Measurements from ENCODE around the gene SLC22A8.

DNA sequence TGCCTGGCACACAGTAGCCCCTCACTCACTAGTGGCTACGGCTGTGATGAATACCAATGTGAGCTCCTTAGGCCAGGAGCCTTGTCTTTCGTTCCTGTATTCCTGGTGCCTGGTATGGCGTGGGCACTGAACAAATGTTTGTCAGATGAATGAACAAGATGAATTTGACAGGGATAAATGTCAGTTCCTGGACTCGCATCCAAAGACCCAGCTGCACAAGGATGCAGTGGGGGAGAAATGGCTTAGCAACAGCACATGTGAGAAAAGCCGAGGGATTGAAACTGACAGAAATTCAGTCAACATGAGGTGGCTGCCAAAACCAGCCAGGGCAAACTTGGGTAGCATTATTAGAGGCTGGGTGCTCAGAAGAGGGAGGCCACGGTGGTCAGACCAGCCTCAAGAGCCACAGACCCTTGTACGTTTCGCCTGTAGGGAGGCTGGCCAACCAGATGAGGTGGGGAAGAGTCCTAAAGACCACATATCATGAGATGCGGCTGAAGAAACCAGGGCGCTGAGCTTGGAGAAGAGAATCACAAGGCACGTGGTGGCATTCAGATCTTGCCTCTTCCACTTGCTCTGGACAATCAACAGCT, 7.7 kb upstream of the SLC22A8 start:
- TF ChIP-seq POLR2A (IDR thresholded peaks at IDR 0.05; ENCODE audit: low read length) (no peak), GATA1 (IDR thresholded peaks at IDR 0.05; ENCODE audit: low read depth, low read length) (no peak)

All from erythroblast (primary cell).